IMR-90 (cell line): ENCODE measurements around the gene ZDHHC8. TPM values are rescaled to one million over a fixed set of nuclear protein-coding genes. Genes with fewer than 3 reads are reported as not detected.

ENCODE experiments used
- ATAC-seq: fragments of 200-7000 bp; cut with Tn5 transposase; 2 replicates; pipeline ENCODE4 v1.9.1; 2020; ENCODE audit warnings: low read depth, mild to moderate bottlenecking, moderate library complexity
- BruUV-seq: library from RNA; stranded (reverse); fragments of 400-500 nt; replicated peaks from 2 replicates; lab custom pipeline; 2021; lab: Mats Ljungman, UMichigan
- CTCF ChIA-PET: fragments of 300-600 bp; formaldehyde crosslinking; extraction: SDS; loops from one replicate; lab custom pipeline; 2021; ENCODE audit warnings: antibody characterized with exemption; lab: Yijun Ruan, JAX
- POLR2A ChIA-PET: fragments of 300-600 bp; sonication (Branson Sonifier 250); formaldehyde crosslinking; loops from one replicate; lab custom pipeline; 2022; ENCODE audit warnings: antibody characterized with exemption; ENCODE audit not compliant: unreplicated experiment; lab: Charles Lee
- DNase-seq: peaks from one replicate; pipeline ENCODE4 v3.0.0; 2013
- H2AFZ ChIP-seq: replicated peaks from 2 replicates; pipeline ENCODE3; 2013; ENCODE audit warnings: low read length, mild to moderate bottlenecking; ENCODE audit not compliant: poor library complexity
- H2AK5ac ChIP-seq: 2 replicates; pipeline ENCODE4 v1.6.1; 2013; ENCODE audit warnings: low read depth, low read length, inconsistent platforms
- H2AK9ac ChIP-seq: replicated peaks from 2 replicates; pipeline ENCODE3; 2013; ENCODE audit warnings: mild to moderate bottlenecking, low read depth, low read length, moderate library complexity; ENCODE audit not compliant: poor library complexity
- H2BK120ac ChIP-seq: 2 replicates; pipeline ENCODE4 v1.6.1; 2013; ENCODE audit warnings: low read depth, low read length, inconsistent platforms
- H2BK15ac ChIP-seq: 3 replicates; pipeline ENCODE4 v1.6.1; 2013; ENCODE audit warnings: low read depth, low read length, inconsistent platforms
- H2BK20ac ChIP-seq: 2 replicates; pipeline ENCODE4 v1.6.1; 2013; ENCODE audit warnings: low read depth, mild to moderate bottlenecking, inconsistent platforms, low read length, moderate library complexity
- H2BK5ac ChIP-seq: 2 replicates; pipeline ENCODE4 v1.6.1; 2013; ENCODE audit warnings: mild to moderate bottlenecking, low read depth, low read length, inconsistent platforms; ENCODE audit not compliant: poor library complexity, severe bottlenecking
- H3K14ac ChIP-seq: replicated peaks from 2 replicates; pipeline ENCODE4 v1.6.1; 2013; ENCODE audit warnings: low read depth, low read length, inconsistent platforms
- H3K18ac ChIP-seq: 2 replicates; pipeline ENCODE4 v1.6.1; 2013; ENCODE audit warnings: low read depth, low read length, control low read depth
- H3K23ac ChIP-seq: 2 replicates; pipeline ENCODE4 v1.6.1; 2013; ENCODE audit warnings: low read depth, low read length, inconsistent platforms
- H3K27ac ChIP-seq: 2 replicates; pipeline ENCODE4 v1.5.1; 2013; ENCODE audit warnings: mild to moderate bottlenecking, control low read depth, low read length; ENCODE audit not compliant: insufficient read depth
- H3K27me3 ChIP-seq: 2 replicates; pipeline ENCODE4 v1.6.1; 2013; ENCODE audit warnings: low read length; ENCODE audit not compliant: control insufficient read depth, insufficient read depth
- H3K36me3 ChIP-seq: 2 replicates; pipeline ENCODE4 v1.6.1; 2013; ENCODE audit warnings: low read length, mixed read lengths; ENCODE audit not compliant: control insufficient read depth, insufficient read depth
- H3K4ac ChIP-seq: 2 replicates; pipeline ENCODE4 v1.6.1; 2013; ENCODE audit warnings: low read depth, low read length, inconsistent platforms
- H3K4me1 ChIP-seq: 2 replicates; pipeline ENCODE4 v1.6.1; 2013; ENCODE audit warnings: low read length, mixed read lengths; ENCODE audit not compliant: control insufficient read depth, insufficient read depth
- H3K4me2 ChIP-seq: 2 replicates; pipeline ENCODE4 v1.6.1; 2013; ENCODE audit warnings: low read depth, mild to moderate bottlenecking, control low read depth, low read length, moderate library complexity
- H3K4me3 ChIP-seq: 2 replicates; pipeline ENCODE4 v1.5.1; 2013; ENCODE audit warnings: low read depth, mild to moderate bottlenecking, control low read depth, low read length, moderate library complexity; ENCODE audit not compliant: insufficient read depth
- H3K56ac ChIP-seq: 2 replicates; pipeline ENCODE4 v1.6.1; 2013; ENCODE audit warnings: low read length, inconsistent platforms; ENCODE audit not compliant: insufficient read depth; ENCODE audit errors: extremely low read depth
- H3K79me1 ChIP-seq, 2 experiments: 2 replicates each; pipeline ENCODE4 v1.6.1; 2013; ENCODE audit warnings: low read length in 2 of 2, inconsistent platforms in 1 of 2, low read depth in 1 of 2
- H3K9ac ChIP-seq: 2 replicates; pipeline ENCODE4 v1.6.1; 2013; ENCODE audit warnings: low read depth, low read length, control low read depth
- H3K9me1 ChIP-seq: 2 replicates; pipeline ENCODE4 v1.6.1; 2013; ENCODE audit warnings: low read length, inconsistent platforms; ENCODE audit not compliant: insufficient read depth
- H3K9me3 ChIP-seq: 2 replicates; pipeline ENCODE4 v1.6.1; 2013; ENCODE audit warnings: low read length; ENCODE audit not compliant: control insufficient read depth, insufficient read depth
- H4K20me1 ChIP-seq: 2 replicates; pipeline ENCODE4 v1.6.1; 2013; ENCODE audit warnings: low read length, inconsistent platforms; ENCODE audit not compliant: insufficient read depth
- H4K5ac ChIP-seq: 2 replicates; pipeline ENCODE4 v1.6.1; 2013; ENCODE audit warnings: mild to moderate bottlenecking, low read depth, low read length, control low read depth
- H4K8ac ChIP-seq, 2 experiments: 2 replicates each; pipeline ENCODE4 v1.6.1; 2013; ENCODE audit warnings: low read depth in 2 of 2, low read length in 2 of 2, control low read depth in 1 of 2, inconsistent platforms in 1 of 2
- H4K91ac ChIP-seq: 2 replicates; pipeline ENCODE4 v1.6.1; 2013; ENCODE audit warnings: low read depth, low read length, inconsistent platforms; ENCODE audit not compliant: insufficient read depth
- BHLHE40 ChIP-seq: fragments of 150-350 bp; IDR thresholded peaks from 2 replicates; pipeline ENCODE4 v1.6.1; 2016; ENCODE audit warnings: mild to moderate bottlenecking, low read depth, low read length
- CEBPB ChIP-seq: IDR thresholded peaks from 2 replicates; pipeline ENCODE4 v1.6.1; 2012; ENCODE audit warnings: low read depth, low read length, improper control_type of control experiment
- CHD1 ChIP-seq: IDR thresholded peaks from 2 replicates; pipeline ENCODE4 v1.6.1; 2012; ENCODE audit warnings: low read depth, low read length, improper control_type of control experiment
- FOS ChIP-seq: fragments of 150-350 bp; IDR thresholded peaks from 2 replicates; pipeline ENCODE4 v1.6.1; 2016; ENCODE audit warnings: low read depth, low read length
- MAFK ChIP-seq: IDR thresholded peaks from 2 replicates; pipeline ENCODE4 v1.6.1; 2012; ENCODE audit warnings: low read depth, low read length, improper control_type of control experiment
- MAZ ChIP-seq: IDR thresholded peaks from 2 replicates; pipeline ENCODE4 v1.6.1; 2012; ENCODE audit warnings: low read depth, mild to moderate bottlenecking, low read length, improper control_type of control experiment, moderate library complexity, borderline replicate concordance
- MXI1 ChIP-seq: IDR thresholded peaks from 2 replicates; pipeline ENCODE4 v1.6.1; 2012; ENCODE audit warnings: low read depth, mild to moderate bottlenecking, low read length, moderate library complexity, borderline replicate concordance
- NFE2L2 ChIP-seq: fragments of 150-350 bp; IDR thresholded peaks from 2 replicates; pipeline ENCODE4 v1.6.1; 2016; ENCODE audit warnings: low read depth, mild to moderate bottlenecking, low read length
- POLR2A ChIP-seq: IDR thresholded peaks from 2 replicates; pipeline ENCODE4 v1.6.1; 2012; ENCODE audit warnings: mild to moderate bottlenecking, low read depth, low read length
- RAD21 ChIP-seq: IDR thresholded peaks from 2 replicates; pipeline ENCODE4 v1.6.1; 2012; ENCODE audit warnings: low read length, improper control_type of control experiment
- RCOR1 ChIP-seq: IDR thresholded peaks from 2 replicates; pipeline ENCODE4 v1.6.1; 2012; ENCODE audit warnings: mild to moderate bottlenecking, low read length, improper control_type of control experiment; ENCODE audit not compliant: insufficient replicate concordance
- RFX5 ChIP-seq: IDR thresholded peaks from 2 replicates; pipeline ENCODE4 v1.8.0; 2012; ENCODE audit warnings: low read depth, mild to moderate bottlenecking, low read length, moderate library complexity
- SMC3 ChIP-seq: fragments of 150-350 bp; IDR thresholded peaks from 2 replicates; pipeline ENCODE4 v1.6.1; 2016; ENCODE audit warnings: low read depth, mild to moderate bottlenecking, antibody characterized with exemption, low read length, moderate library complexity
- WGBS, 2 experiments: methylation state at CpG; one replicate each; pipeline versions ENCODE4 v1.1.5 to v1.1.7; 2013; ENCODE audit warnings: missing lambda C conversion rate in 2 of 2; ENCODE audit not compliant: insufficient read length in 1 of 2; ENCODE audit errors: extremely low coverage in 2 of 2; 5-methylcytosine and 5-hydroxymethylcytosine counted together
- dilution Hi-C: fragments of 300-500 bp; cut with HindIII; formaldehyde crosslinking; loops from one replicate; pipeline ENCODE4 v1.14.3; 2018; ENCODE audit warnings: low sequenced_read_pairs; ENCODE audit not compliant: unreplicated experiment
- in situ Hi-C: fragments of 300-500 bp; cut with MboI; formaldehyde crosslinking; loops from 3 replicates; pipeline ENCODE4 v1.14.3; 2019; ENCODE audit warnings: low sequenced_read_pairs, inconsistent platforms, mixed read lengths
- intact Hi-C: fragments of 100-400 bp; cut with micrococcal nuclease; formaldehyde crosslinking; loops from 2 replicates; pipeline ENCODE4 v1.10.0; 2022
- polyA plus RNA-seq, 3 experiments: library from polyadenylated mRNA; depleted of rRNA; stranded (reverse); fragments of >200 nt; gene quantifications; 2 replicates each; pipeline ENCODE4 v1.2.3, GENCODE V29; 2012; ENCODE audit warnings: low replicate concordance in 1 of 3
- total RNA-seq: library from RNA; depleted of rRNA; stranded (reverse); fragments of >200 nt; gene quantifications from 2 replicates; pipeline ENCODE4 v1.2.3, GENCODE V29; 2012
- TF ChIP-seq, protein P1 (sequence below): fragments of 150-350 bp; IDR thresholded peaks from 2 replicates; pipeline ENCODE4 v1.6.1; 2016; ENCODE audit warnings: low read depth, mild to moderate bottlenecking, low read length, moderate library complexity, borderline replicate concordance
- TF ChIP-seq, protein P2 (sequence below): conservative IDR thresholded peaks from 2 replicates; pipeline ENCODE4 v1.5.1; 2012; ENCODE audit warnings: mild to moderate bottlenecking, low read depth, low read length, improper control_type of control experiment
- TF ChIP-seq, protein P3 (sequence below): fragments of 150-350 bp; IDR thresholded peaks from 2 replicates; pipeline ENCODE4 v1.6.1; 2017; ENCODE audit warnings: mild to moderate bottlenecking, antibody characterized with exemption, low read length, low read depth

The ZDHHC8 gene
- total and polyA plus RNA-seq, 2 of the 4 experiments (the other 2 are of a cell fraction): 2.5 to 72.6 TPM

DNA sequence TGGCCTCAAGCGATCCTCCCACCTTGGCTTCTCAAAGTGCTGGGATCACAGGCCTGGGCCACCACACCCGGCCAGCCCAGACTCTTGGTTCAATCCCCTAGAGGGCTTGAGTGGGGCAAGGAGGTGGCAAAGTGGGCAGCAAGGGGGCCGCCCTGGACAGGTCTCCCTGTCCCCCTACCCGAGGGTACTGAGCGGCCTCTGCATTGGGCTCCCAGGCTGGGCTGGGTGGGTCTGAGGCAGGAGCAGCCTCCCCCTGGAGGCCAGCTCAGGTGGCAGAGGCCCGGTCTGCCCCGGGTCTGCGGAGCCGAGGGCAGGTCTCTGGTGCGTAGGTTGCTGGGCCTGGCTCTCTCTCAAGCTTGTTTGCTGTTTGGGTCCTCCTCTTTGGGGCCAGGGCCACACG lies 41.6 kb downstream of the ZDHHC8 start:
- H3K36me3 ChIP-seq: no peaks in the 10 kb centered on the region
- H4K91ac ChIP-seq: no peak overlapping the region
- no peak for DNase-seq
- H3K9me1 ChIP-seq: no peaks in the 10 kb centered on the region
- no peak overlapping the region for H3K4ac ChIP-seq
- POLR2A ChIA-PET: no interaction called here
- peaks cover 33% of the 10 kb centered on the region for H3K27me3 ChIP-seq
- dilution Hi-C loops (no loop called here), intact Hi-C loops (no loop called here), in situ Hi-C loops (loop anchor here (5.0 kb wide), 1 partner anchor 104 kb away; no protein-coding TSS in a partner anchor)
- no peak overlapping the region for H3K4me2 ChIP-seq
- no peak overlapping the region for H2BK5ac ChIP-seq
- H3K9me3 ChIP-seq: no peaks in the 10 kb centered on the region
- H4K8ac ChIP-seq: no peak overlapping the region
- ATAC-seq: no peak
- no peaks in the 10 kb centered on the region for H3K4me1 ChIP-seq
- H3K4me3 ChIP-seq: no peak overlapping the region
- no peak overlapping the region for H2BK20ac ChIP-seq
- no peak overlapping the region for H2AK5ac ChIP-seq
- H3K18ac ChIP-seq: no peak overlapping the region
- WGBS, 2 experiments: 74% methylated on average over 4 of the region's 11 CpGs; no CpG with 5 or more reads in 1 of the 2 experiments
- TF ChIP-seq, protein P1, sequence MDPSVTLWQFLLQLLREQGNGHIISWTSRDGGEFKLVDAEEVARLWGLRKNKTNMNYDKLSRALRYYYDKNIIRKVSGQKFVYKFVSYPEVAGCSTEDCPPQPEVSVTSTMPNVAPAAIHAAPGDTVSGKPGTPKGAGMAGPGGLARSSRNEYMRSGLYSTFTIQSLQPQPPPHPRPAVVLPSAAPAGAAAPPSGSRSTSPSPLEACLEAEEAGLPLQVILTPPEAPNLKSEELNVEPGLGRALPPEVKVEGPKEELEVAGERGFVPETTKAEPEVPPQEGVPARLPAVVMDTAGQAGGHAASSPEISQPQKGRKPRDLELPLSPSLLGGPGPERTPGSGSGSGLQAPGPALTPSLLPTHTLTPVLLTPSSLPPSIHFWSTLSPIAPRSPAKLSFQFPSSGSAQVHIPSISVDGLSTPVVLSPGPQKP: no peak
- TF ChIP-seq POLR2A (no peak), RAD21 (no peak), CHD1 (no peak), RFX5 (no peak), RCOR1 (no peak), MAZ (no peak), NFE2L2 (no peak), MXI1 (no peak), SMC3 (no peak), FOS (no peak), BHLHE40 (no peak), MAFK (no peak), CEBPB (no peak)
- TF ChIP-seq, protein P2, sequence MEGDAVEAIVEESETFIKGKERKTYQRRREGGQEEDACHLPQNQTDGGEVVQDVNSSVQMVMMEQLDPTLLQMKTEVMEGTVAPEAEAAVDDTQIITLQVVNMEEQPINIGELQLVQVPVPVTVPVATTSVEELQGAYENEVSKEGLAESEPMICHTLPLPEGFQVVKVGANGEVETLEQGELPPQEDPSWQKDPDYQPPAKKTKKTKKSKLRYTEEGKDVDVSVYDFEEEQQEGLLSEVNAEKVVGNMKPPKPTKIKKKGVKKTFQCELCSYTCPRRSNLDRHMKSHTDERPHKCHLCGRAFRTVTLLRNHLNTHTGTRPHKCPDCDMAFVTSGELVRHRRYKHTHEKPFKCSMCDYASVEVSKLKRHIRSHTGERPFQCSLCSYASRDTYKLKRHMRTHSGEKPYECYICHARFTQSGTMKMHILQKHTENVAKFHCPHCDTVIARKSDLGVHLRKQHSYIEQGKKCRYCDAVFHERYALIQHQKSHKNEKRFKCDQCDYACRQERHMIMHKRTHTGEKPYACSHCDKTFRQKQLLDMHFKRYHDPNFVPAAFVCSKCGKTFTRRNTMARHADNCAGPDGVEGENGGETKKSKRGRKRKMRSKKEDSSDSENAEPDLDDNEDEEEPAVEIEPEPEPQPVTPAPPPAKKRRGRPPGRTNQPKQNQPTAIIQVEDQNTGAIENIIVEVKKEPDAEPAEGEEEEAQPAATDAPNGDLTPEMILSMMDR: no peak
- TF ChIP-seq, protein P3, sequence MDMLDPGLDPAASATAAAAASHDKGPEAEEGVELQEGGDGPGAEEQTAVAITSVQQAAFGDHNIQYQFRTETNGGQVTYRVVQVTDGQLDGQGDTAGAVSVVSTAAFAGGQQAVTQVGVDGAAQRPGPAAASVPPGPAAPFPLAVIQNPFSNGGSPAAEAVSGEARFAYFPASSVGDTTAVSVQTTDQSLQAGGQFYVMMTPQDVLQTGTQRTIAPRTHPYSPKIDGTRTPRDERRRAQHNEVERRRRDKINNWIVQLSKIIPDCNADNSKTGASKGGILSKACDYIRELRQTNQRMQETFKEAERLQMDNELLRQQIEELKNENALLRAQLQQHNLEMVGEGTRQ: no peak
- H3K9ac ChIP-seq: no peak overlapping the region
- no peak overlapping the region for H2BK15ac ChIP-seq
- CTCF ChIA-PET: no interaction called here
- H3K79me1 ChIP-seq: no peaks in the 10 kb centered on the region
- H4K5ac ChIP-seq: no peak overlapping the region
- H4K20me1 ChIP-seq: no peaks in the 10 kb centered on the region
- no peak overlapping the region for H3K23ac ChIP-seq
- BruUV-seq: no TSS peak
- H2BK120ac ChIP-seq: no peak overlapping the region
- H2AFZ ChIP-seq: no peak overlapping the region
- no peak overlapping the region for H3K27ac ChIP-seq
- H3K56ac ChIP-seq: no peak overlapping the region
- no peak overlapping the region for H3K14ac ChIP-seq
- H2AK9ac ChIP-seq: no peak overlapping the region
